GM12878 (cell line): ENCODE measurements around the gene CRELD2. TPM values are rescaled to one million over a fixed set of nuclear protein-coding genes. Genes with fewer than 3 reads are reported as not detected.

Experiments
- ATAC-seq: fragments of 200-7000 bp; cut with Tn5 transposase; 3 replicates; pipeline ENCODE4 v1.9.1; 2020; ENCODE audit warnings: mild to moderate bottlenecking, moderate library complexity
- BruUV-seq: library from RNA; stranded (reverse); fragments of 400-500 nt; replicated peaks from 2 replicates; lab custom pipeline; 2021; lab: Mats Ljungman, UMichigan
- CTCF ChIA-PET: fragments of 300-600 bp; sonication (Branson Sonifier 250); formaldehyde crosslinking; extraction: SDS; loops from one replicate; lab custom pipeline; 2021; ENCODE audit warnings: inconsistent platforms; lab: Yijun Ruan, JAX
- POLR2A ChIA-PET: fragments of 350-600 bp; formaldehyde crosslinking; extraction: SDS; loops from one replicate; lab custom pipeline; 2021; ENCODE audit warnings: inconsistent platforms; lab: Charles Lee
- RAD21 ChIA-PET: fragments of 300-600 bp; sonication (Branson Sonifier 250); formaldehyde crosslinking; loops from one replicate; lab custom pipeline; 2023; ENCODE audit warnings: antibody characterized with exemption; ENCODE audit not compliant: unreplicated experiment; lab: Charles Lee
- SMC1A ChIA-PET: fragments of 300-600 bp; sonication (Branson Sonifier 250); formaldehyde crosslinking; loops from one replicate; lab custom pipeline; 2023; ENCODE audit not compliant: unreplicated experiment, uncharacterized antibody; lab: Charles Lee
- DNase-seq: peaks from one replicate; pipeline ENCODE4 v3.0.0-alpha.2; 2011; ENCODE audit warnings: low read depth, low spot score
- FAIRE-seq: peaks from 3 replicates; lab custom pipeline; 2011; peaks lifted over from hg19 to GRCh38; lab: Jason Lieb, UNC
- H2AFZ ChIP-seq: 2 replicates; pipeline ENCODE4 v1.6.0; 2011; ENCODE audit warnings: low read depth, low read length, control low read depth; ENCODE audit not compliant: control insufficient read depth
- H3K27ac ChIP-seq: 2 replicates; pipeline ENCODE4 v1.5.1; 2011; ENCODE audit warnings: control low read depth; ENCODE audit not compliant: control insufficient read depth, insufficient read depth
- H3K27me3 ChIP-seq, 2 experiments: replicated peaks in 1 of 2; 2 replicates each; pipeline versions ENCODE4 v1.6.0 to v1.6.1; 2011; ENCODE audit warnings: low read length in 1 of 2; ENCODE audit not compliant: control insufficient read depth in 2 of 2, insufficient read depth in 2 of 2
- H3K36me3 ChIP-seq, 2 experiments: 2 replicates each; pipeline ENCODE4 v1.5.1; 2011; ENCODE audit warnings: low read length in 1 of 2; ENCODE audit not compliant: control insufficient read depth in 2 of 2, insufficient read depth in 2 of 2
- H3K4me1 ChIP-seq: 2 replicates; pipeline ENCODE4 v1.6.1; 2011; ENCODE audit warnings: mild to moderate bottlenecking, low read length, moderate library complexity, mixed read lengths; ENCODE audit not compliant: control insufficient read depth, insufficient read depth
- H3K4me2 ChIP-seq: 2 replicates; pipeline ENCODE4 v1.6.0; 2011; ENCODE audit warnings: control low read depth; ENCODE audit not compliant: control insufficient read depth, insufficient read depth
- H3K4me3 ChIP-seq: fragments of 200-600 bp; sonication (generic); 2 replicates; pipeline ENCODE4 v1.5.1; 2016
- H3K79me2 ChIP-seq: 2 replicates; pipeline ENCODE4 v1.6.0; 2011; ENCODE audit warnings: low read length; ENCODE audit not compliant: control insufficient read depth, insufficient read depth
- H3K9ac ChIP-seq: 2 replicates; pipeline ENCODE4 v1.8.0; 2011; ENCODE audit warnings: low read length, control low read depth, mixed read lengths; ENCODE audit not compliant: control insufficient read depth, insufficient read depth
- H3K9me3 ChIP-seq: replicated peaks from 3 replicates; pipeline ENCODE4 v1.5.1; 2011; ENCODE audit warnings: mild to moderate bottlenecking, low read length; ENCODE audit not compliant: control insufficient read depth, insufficient read depth
- H4K20me1 ChIP-seq: 2 replicates; pipeline ENCODE4 v1.6.0; 2011; ENCODE audit not compliant: control insufficient read depth, insufficient read depth
- BACH1 ChIP-seq: fragments of 450-650 bp; IDR thresholded peaks from 2 replicates; pipeline ENCODE4 v1.6.1; 2017; ENCODE audit warnings: mild to moderate bottlenecking, borderline replicate concordance
- DPF2 ChIP-seq: fragments of 450-650 bp; IDR thresholded peaks from 2 replicates; pipeline ENCODE4 v1.6.1; 2017; ENCODE audit warnings: mild to moderate bottlenecking
- EGR1 ChIP-seq, 2 experiments: IDR thresholded peaks; 1 replicate in 1 of 2; 2 replicates in 1 of 2; pipeline ENCODE4 v1.6.1; 2011 to 2012; ENCODE audit warnings: low read depth in 2 of 2, low read length in 2 of 2, borderline replicate concordance in 1 of 2, mild to moderate bottlenecking in 1 of 2, moderate library complexity in 1 of 2
- ETV6 ChIP-seq, 2 experiments: fragments of 450-650 bp in 1 of 2; IDR thresholded peaks in 1 of 2; conservative IDR thresholded peaks in 1 of 2; 2 replicates each; pipeline ENCODE4 v1.6.1; 2014; ENCODE audit warnings: antibody characterized with exemption in 1 of 2, borderline replicate concordance in 1 of 2, low read depth in 1 of 2, mild to moderate bottlenecking in 1 of 2, moderate library complexity in 1 of 2
- HCFC1 ChIP-seq: fragments of 150-350 bp; IDR thresholded peaks from 2 replicates; pipeline ENCODE4 v1.6.1; 2014; ENCODE audit warnings: low read length
- HDAC2 ChIP-seq: fragments of 200-600 bp; sonication (generic); IDR thresholded peaks from 2 replicates; pipeline ENCODE4 v1.6.1; 2017
- KAT2A ChIP-seq: conservative IDR thresholded peaks from 2 replicates; pipeline ENCODE4 v1.6.1; 2011; ENCODE audit warnings: low read depth, low read length; ENCODE audit not compliant: control insufficient read depth
- MEF2A ChIP-seq: IDR thresholded peaks from 2 replicates; pipeline ENCODE4 v1.6.1; 2011; ENCODE audit warnings: low read depth, mild to moderate bottlenecking, low read length, moderate library complexity; ENCODE audit not compliant: insufficient read depth
- NFYB ChIP-seq: IDR thresholded peaks from 2 replicates; pipeline ENCODE4 v1.6.1; 2011; ENCODE audit warnings: low read depth, mild to moderate bottlenecking, low read length, improper control_type of control experiment, moderate library complexity; ENCODE audit not compliant: insufficient read depth
- PAX8 ChIP-seq: fragments of 450-650 bp; IDR thresholded peaks from 2 replicates; pipeline ENCODE4 v1.6.1; 2017; ENCODE audit warnings: mild to moderate bottlenecking, moderate library complexity
- RELA ChIP-seq: fragments of 450-650 bp; IDR thresholded peaks from 2 replicates; pipeline ENCODE4 v1.8.0; 2014; ENCODE audit warnings: borderline replicate concordance; ENCODE audit not compliant: partially characterized antibody
- SMAD5 ChIP-seq: IDR thresholded peaks from 2 replicates; pipeline ENCODE4 v1.6.1; 2016; ENCODE audit warnings: antibody characterized with exemption, low read depth
- TCF12 ChIP-seq: IDR thresholded peaks from 2 replicates; pipeline ENCODE4 v1.6.1; 2011; ENCODE audit warnings: low read depth, mild to moderate bottlenecking, low read length
- ZZZ3 ChIP-seq: IDR thresholded peaks from 2 replicates; pipeline ENCODE4 v1.6.1; 2011; ENCODE audit warnings: low read depth; ENCODE audit not compliant: control insufficient read depth, insufficient read length
- WGBS: methylation state at CpG from one replicate; pipeline ENCODE4 v1.1.6; 2016; ENCODE audit warnings: low lambda C conversion rate; ENCODE audit not compliant: insufficient replicate concordance, insufficient coverage; ENCODE audit errors: missing lambda C conversion rate; 5-methylcytosine and 5-hydroxymethylcytosine counted together
- in situ Hi-C: fragments of 300-500 bp; cut with MboI; formaldehyde crosslinking; loops from 9 replicates; pipeline ENCODE4 v1.14.3; 2018; ENCODE audit warnings: mixed read lengths
- intact Hi-C: fragments of 100-400 bp; cut with micrococcal nuclease; formaldehyde crosslinking; loops from one replicate; pipeline ENCODE4 v1.14.2; 2022; ENCODE audit not compliant: unreplicated experiment
- polyA plus RNA-seq, 11 experiments: library from polyadenylated mRNA; depleted of rRNA in 4 of 11; unstranded in 6 of 11; stranded (reverse) in 5 of 11; fragments of >200 nt; fragmentation: Nextera tagmentation in 4 of 11; fragmentation: Illumina TruSeq in 1 of 11; extraction: Ambion mirVana in 4 of 11; extraction: Trizol in 1 of 11; gene quantifications; 1 replicate in 1 of 11; 2 replicates in 10 of 11; pipeline versions ENCODE4 v1.2.1 to v1.2.3, GENCODE V29; 2011 to 2016; ENCODE audit warnings: inconsistent platforms in 2 of 11, missing spikeins in 2 of 11, low read depth in 1 of 11
- total RNA-seq, 4 experiments: library from RNA; depleted of rRNA in 3 of 4; stranded (reverse); fragments of >200 nt in 3 of 4; fragmentation: Illumina TruSeq in 1 of 4; extraction: Trizol in 1 of 4; gene quantifications; 2 replicates each; pipeline versions ENCODE4 v1.2.1 to v1.2.3, GENCODE V29; 2013 to 2021

Gene CRELD2
- total and polyA plus RNA-seq, 10 of the 15 experiments (the other 5 are each of a cell fraction or from before 2014, with no cell fraction given), result 9.4 to 111 (median 25.9) TPM

DNA sequence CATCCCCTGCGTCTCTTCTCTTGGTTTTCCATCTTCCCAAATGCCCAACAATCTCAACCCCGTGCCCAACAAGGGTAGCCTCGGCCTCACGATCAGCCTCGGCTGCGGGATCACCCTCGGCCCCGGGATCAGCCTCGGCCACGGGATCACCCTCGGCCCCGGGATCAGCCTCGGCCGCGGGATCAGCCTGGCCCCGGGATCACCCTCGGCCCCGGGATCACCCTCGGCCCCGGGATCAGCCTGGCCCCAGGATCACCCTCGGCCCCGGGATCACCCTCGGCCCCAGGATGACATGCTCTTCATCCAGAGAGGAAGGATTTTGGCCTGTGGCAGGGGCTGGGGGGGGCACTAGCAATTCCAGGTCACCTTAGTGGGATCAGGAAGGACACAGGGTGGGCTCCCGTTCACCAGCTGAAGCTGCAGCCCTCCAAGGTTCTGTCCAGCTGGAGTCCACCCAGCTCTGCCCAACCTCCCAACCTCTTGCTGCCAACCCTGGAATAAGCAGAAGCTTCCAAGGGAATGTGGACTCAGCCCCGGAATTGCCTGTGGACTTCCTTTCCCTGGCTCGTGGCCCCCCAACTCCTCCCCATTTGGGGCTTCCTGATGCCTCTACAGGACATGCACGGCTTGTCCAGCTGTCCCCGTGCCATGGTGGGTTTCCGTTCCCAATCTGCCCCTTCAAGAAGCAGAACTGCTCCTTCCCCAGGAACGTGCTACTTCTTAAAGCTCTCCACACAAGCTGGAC, 6.4 kb upstream of the CRELD2 start:
- no TSS peak for BruUV-seq
- no peak overlapping the region for H2AFZ ChIP-seq
- H3K4me3 ChIP-seq, result no peak overlapping the region
- H3K27me3 ChIP-seq, result no peaks in the 10 kb centered on the region
- in situ Hi-C loops (no loop called here), intact Hi-C loops (no loop called here)
- FAIRE-seq (no peak), DNase-seq (no peak), ATAC-seq (no peak)
- H3K79me2 ChIP-seq, result peaks cover 6% of the 10 kb centered on the region
- SMC1A ChIA-PET, result no interaction called here
- CTCF ChIA-PET, result no interaction called here
- H3K27ac ChIP-seq, result no peak overlapping the region
- TF ChIP-seq MEF2A, result no peak
- no peak for TF ChIP-seq KAT2A
- no peak for TF ChIP-seq HDAC2
- TF ChIP-seq TCF12, result no peak
- no peak for TF ChIP-seq HCFC1
- no peak overlapping the region for H3K4me2 ChIP-seq
- POLR2A ChIA-PET, result no interaction called here
- H3K9me3 ChIP-seq, result no peaks in the 10 kb centered on the region
- peaks cover 0 to 6% of the 10 kb centered on the region in 2 experiments; a peak in 3 of 4 replicates for H3K36me3 ChIP-seq
- no peak overlapping the region for H3K9ac ChIP-seq
- WGBS, result 89% methylated on average over 26 of the region's 30 CpGs
- H3K4me1 ChIP-seq, result peaks cover 4% of the 10 kb centered on the region
- no peaks in the 10 kb centered on the region for H4K20me1 ChIP-seq
- RAD21 ChIA-PET, result no interaction called here

DNA sequence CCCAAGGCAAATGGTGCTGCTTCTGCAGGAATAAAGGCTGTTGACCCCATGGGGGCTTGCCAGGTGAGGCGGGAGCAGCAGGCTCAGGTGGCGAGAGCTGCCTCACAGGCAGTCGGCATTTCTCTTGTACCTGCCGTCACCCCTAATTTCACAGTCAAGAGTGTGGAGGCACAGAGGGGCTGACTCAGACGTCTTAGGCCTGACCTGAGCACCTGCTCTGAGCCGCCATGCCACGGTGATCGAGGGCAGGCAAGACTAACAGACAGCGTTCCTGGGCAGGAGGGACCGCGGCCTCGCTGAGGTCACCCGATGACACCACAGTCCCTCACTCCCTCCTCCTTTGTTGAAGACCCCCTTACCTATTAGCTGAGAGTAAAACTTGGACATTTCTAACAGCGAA, 5.4 kb upstream of the CRELD2 start:
- no peak for DNase-seq
- Histone ChIP-seq H3K9me3 (no peaks in the 10 kb centered on the region), H3K4me1 (peaks cover 4% of the 10 kb centered on the region), H3K36me3 (peaks cover 0 to 5% of the 10 kb centered on the region in 2 experiments; a peak in 3 of 4 replicates), H4K20me1 (no peaks in the 10 kb centered on the region), H2AFZ (no peak overlapping the region), H3K27ac (no peak overlapping the region), H3K4me3 (no peak overlapping the region), H3K27me3 (no peaks in the 10 kb centered on the region), H3K79me2 (peaks cover 14% of the 10 kb centered on the region), H3K9ac (no peak overlapping the region)
- BruUV-seq, result no TSS peak
- SMC1A ChIA-PET, result interaction anchor here (3.0 kb wide), 1 partner anchor 31 kb away, joined by 8 read pairs; no protein-coding TSS in a partner anchor
- WGBS, result 93% methylated on average over 14 of the region's 14 CpGs
- in situ Hi-C loops, result no loop called here
- POLR2A ChIA-PET, result no interaction called here
- RAD21 ChIA-PET, result no interaction called here
- ATAC-seq, result no peak
- intact Hi-C loops, result no loop called here
- CTCF ChIA-PET, result no interaction called here
- FAIRE-seq, result no peak
- TF ChIP-seq SMAD5 (no peak), EGR1 (IDR thresholded peaks at IDR 0.05; ENCODE audit: borderline replicate concordance in 1 of 2, low read depth in 2 of 2, low read length in 2 of 2) (no peak), PAX8 (no peak), BACH1 (no peak), RELA (no peak), NFYB (no peak), ZZZ3 (no peak), ETV6 (conservative IDR thresholded peaks at IDR 0.05 in 1 of 2, IDR thresholded peaks at IDR 0.05 in 1 of 2; ENCODE audit: borderline replicate concordance in 1 of 2, low read depth in 1 of 2) (no peak), DPF2 (no peak)
- TF ChIP-seq, all 136 proteins: peak for 0
- H3K4me2 ChIP-seq, result no peak overlapping the region
